D341Med (cell line): Measurements from ENCODE around the gene INF2.

ENCODE experiments used
- DNase-seq: peaks from one replicate; pipeline ENCODE4 v3.0.0; 2012; ENCODE audit warnings: low spot score

INF2 gene

DNA sequence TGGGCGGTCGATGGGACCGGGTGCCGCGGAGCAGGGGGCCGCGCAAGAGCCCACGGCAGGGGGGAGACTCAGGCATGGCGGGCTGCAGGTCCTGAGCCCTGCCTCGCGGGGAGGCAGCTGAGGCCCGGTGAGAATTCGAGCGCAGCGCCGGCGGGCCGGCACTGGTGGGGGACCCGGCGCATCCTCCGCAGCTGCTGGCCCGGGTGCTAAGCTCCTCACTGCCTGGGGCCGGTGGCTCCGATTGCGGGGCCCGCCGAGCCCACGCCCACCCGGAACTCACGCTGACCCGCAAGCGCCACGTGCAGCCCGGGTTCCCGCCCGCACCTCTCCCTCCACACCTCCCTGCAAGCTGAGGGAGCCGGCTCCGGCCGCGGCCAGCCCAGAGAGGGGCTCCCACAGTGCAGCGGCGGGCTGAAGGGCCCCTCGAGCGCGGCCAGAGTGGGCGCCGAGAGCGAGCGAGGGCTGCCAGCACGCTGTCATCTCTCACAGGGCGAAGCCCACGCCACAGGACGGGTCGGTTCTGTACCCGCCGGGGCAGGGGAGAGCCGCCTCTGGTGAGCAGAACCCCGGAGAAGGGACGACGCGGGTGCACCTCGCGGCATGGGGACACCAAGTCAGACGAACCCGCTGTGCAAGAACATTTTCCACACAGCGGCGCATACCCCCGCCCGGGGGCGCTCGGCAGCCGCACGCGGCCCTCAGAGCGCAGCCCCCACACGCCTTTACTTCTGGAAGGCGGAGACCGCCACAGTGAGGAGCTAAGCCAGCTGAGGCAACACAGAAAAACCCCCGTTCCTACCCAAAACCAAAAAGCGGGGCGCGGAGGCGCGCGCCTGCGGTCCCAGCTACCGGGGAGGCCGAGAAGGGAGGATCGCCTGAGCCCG is 62.4 kb downstream of the INF2 start:
- no peak for DNase-seq

DNA sequence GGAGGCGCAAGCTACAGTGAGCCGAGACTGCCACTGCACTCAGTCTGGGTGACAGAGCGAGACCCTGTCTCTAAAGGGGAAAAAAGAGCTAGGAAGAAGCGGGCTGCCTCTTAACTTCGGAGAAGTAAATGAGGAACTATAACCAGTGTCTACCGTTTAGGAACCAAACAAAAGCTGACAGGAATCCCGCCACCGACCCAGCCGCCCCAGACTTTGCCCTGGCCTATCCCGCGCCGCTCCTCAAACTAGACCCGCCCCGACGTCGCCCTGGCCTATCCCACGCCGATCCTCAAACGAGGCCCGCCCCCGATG is 63.0 kb downstream of the INF2 start:
- DNase-seq: peak; percentile 98

DNA sequence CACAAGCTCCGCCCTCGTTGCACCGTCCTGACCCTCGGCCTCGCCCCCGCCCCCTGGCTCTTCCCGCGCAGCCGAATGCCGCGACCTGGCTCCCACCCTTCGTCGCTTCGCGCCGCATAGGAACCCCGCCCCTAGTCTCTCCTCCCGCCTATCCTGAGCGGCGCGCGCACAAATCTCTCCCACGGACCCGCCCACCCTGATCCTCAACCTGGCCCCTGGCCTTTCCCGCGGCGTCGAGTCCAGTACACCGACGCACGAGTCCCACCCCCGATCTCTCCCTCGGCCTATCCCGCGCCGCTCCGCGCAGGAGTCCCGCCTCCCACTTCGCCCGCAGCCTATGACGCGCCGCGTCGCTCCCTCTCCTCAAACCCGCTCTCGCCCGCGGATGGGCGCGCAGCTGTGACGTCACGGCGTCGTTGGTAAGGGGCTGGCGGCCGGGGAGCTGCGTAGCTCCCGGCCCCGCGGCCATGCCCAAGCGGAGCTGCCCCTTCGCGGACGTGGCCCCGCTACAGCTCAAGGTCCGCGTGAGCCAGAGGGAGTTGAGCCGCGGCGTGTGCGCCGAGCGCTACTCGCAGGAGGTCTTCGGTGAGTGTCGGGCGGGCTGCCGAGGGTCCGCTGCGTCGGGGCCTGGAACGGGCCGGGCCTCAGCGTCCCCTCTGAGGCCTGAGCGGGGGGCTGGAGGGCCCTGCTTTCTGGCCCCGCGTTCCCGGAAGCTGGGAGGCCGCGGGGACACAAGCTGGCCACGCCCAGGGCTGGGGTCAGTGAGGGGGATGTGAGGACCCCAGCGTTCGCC is 63.5 kb downstream of the INF2 start, which contains the start of gene SIVA1:
Gene SIVA1 (plus strand): TSS at position 413 of the 793 bp plus-strand sequence. CDS start 55 bp downstream, at position 468.
- DNase-seq: peak; percentile 99

DNA sequence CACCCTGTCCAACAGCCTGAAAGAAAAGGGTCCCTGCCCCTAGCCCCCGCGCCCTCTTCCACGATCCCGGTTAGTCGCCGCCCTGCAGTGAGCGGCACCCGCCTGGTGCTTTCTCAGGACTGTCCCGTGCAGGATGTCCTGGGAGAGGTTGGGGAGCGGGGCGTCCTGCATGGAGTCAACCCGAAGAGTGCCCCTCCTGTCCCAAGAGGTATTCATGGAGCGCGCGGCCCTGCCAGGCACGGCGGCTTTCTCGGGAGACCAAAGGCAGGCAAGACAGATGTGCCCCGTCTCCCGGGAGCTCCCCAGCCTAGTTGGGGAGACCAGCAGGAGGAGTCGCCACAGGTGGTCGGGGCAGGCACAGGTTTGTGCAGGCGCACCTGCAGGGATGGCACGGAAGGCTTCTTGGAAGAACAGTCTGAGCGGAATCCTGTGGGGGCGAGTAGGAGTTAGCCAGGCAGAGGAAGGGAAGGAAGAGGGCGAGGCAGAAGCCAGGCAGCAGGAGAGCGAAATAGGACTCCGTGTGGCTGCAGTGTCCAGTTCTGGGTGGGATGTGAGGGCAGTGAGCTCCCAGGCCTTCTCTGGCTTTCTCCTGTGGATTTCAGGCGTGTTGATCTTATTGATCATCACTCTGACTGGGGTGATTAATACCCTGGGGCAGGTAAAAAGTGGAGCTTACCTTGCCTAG is 64.3 kb downstream of the INF2 start:
- no peak for DNase-seq

DNA sequence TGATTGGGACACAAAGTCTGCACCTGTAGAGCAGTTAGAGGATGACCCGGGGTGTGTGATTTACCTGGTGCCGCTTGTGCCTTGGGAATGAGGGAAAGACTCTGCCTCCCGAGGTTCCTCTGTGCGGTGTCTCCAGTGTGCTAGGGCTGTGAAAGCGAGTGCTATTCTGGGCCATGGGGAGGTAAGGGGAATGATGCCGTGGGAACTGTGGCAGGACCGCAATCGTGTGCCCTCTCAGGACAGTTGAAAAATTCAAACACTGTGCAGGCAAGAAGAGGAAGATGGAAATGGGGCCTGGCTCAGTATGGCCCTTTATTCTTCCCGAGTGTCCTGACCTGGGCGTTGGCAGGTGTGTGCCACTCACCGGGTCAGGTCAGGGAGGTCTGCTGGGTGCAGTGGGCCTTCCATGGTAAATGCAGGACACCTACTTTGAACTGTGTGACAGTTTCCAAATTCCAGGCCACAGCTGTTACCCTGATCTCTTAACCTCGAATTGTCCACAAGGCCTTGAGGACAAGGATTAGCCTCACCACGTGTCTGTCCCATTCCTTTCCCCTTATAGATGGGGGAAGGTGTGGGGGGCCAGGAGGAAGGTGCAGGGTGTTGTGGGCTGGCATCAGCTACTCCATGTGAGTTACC is 64.9 kb downstream of the INF2 start:
- DNase-seq: no peak

DNA sequence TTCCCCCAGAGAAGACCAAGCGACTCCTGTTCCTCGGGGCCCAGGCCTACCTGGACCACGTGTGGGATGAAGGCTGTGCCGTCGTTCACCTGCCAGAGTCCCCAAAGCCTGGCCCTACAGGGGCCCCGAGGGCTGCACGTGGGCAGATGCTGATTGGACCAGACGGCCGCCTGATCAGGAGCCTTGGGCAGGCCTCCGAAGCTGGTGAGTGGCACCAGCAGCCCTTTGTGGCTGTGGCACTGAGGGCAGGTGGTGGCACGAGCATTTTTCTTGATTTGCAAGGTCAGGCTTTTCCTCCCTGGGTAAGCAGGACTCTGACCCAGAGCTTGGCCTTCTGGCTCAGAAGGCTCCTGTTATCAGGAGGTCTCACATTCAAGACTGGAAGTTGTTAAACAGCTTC is 66.2 kb downstream of the INF2 start:
- no peak for DNase-seq

DNA sequence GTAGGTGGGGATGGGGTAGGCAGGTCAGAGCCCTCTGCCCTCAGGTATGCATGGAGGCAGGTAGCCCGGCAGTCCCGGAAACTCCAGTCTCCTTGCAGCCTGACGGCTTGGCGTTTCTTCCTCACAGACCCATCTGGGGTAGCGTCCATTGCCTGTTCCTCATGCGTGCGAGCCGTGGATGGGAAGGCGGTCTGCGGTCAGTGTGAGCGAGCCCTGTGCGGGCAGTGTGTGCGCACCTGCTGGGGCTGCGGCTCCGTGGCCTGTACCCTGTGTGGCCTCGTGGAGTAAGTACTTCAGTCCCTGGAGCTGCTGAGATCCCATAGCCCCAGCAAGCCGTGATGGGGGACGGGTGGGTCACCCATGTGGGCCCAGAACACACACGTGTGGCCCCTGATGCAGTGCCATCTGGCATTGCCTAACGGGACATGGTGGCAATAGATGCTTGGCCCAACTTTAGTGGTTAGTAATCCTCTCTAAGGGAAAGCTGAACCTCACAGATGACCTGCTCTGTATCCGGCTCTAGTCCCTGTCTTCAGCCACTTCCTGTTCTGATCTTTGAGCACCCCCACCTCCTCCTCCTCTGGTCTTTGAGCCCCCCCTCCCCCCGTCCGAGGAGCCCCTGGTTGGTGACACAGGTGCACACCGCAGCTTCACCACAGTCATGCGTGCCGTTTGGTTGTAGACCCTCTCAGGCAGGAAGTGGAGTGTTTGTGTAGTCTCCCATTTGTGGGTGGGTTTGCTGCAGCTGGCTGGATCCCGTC is 67.2 kb downstream of the INF2 start:
- no peak for DNase-seq

DNA sequence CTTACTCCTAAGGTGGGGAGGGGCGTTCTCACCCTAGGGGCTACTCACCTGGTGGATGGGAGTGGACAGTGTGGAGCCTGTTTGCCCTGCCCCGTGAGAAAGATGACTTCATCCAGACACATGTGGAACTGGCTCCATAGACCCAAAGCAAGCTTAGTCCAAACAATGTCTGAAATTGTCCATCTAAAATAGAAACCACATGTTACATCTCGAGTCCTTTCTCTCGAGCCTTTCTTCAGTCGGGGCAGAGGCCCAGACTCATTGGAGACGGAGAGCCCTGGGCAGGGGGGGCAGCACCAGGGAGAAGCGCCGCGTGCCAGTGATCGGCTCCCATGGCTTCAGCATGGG is 67.8 kb downstream of the INF2 start:
- no peak for DNase-seq

DNA sequence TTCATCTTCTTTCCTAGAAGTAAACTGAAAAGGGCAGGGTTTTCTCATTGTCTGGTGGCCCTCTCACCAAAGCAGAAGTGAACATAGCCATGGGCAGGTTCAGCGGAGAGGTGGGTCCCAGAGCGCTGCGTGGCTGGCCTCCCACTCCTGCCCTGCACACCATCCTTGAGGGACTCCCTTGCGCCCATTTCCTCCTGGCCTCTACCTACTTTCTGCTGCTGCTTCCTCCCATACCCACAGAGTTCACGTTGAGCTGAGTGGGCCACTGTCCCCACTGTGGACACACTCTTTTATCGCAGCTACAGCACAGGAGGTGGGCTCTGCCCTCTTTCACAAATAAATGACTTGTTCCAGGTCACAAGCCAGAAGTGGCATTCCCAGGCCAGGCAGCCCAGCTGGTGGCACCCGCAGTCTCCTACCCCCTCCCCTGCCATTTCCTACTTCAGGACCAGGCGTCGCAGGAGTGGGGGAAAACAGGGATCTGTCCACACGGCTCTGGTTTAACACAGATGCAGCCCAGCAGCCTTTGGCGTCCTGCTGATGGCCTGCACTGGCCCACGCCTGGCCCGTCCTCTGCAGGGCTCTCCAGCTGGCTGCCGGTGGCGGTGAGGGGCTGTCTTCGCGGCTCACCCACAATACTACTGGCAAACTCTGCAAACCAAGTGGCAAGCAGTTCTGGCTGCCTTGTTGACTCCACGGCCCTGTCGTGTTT is 68.4 kb downstream of the INF2 start:
- no peak for DNase-seq

DNA sequence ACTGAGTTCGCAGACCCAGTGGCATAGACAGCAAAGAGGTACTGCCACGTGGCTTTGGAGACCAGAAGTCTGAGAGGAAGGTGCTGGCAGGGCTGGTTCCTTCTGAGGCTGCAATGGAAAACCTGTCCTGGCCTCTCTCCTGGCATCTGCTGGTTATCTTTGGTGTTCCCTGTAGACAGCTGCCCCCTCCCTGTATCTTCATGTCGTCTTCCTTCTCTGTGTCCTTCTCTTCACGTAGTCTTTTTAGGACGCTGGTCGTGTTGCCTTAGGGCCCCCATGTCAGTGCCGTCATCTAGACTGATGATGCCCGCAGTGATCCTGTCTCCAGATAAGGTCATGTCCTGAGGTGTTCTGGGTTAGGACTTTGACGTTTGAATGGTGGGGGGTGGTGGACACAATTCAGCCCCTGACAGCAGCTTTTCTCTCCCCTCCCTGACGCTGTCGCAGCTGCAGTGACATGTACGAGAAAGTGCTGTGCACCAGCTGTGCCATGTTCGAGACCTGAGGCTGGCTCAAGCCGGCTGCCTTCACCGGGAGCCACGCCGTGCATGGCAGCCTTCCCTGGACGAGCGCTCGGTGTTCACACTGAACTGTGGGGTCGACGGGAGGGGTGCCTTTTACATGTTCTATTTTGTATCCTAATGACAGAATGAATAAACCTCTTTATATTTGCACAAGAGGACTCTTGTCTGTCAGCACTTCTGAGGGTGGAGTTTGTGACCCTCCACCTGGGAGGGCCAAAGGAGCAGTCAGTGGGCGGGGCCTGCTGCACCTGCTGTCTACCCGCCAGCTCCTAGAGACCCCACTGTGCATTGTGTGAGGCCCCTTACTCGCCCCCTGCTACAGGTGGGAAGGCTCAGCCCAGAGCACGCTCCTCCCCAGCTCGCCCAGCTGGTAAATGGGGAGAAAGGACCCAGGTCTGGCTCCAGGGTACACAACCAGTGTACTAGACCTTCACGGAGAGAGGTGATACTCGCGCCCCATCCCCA is 69.9 kb downstream of the INF2 start:
- no peak for DNase-seq

DNA sequence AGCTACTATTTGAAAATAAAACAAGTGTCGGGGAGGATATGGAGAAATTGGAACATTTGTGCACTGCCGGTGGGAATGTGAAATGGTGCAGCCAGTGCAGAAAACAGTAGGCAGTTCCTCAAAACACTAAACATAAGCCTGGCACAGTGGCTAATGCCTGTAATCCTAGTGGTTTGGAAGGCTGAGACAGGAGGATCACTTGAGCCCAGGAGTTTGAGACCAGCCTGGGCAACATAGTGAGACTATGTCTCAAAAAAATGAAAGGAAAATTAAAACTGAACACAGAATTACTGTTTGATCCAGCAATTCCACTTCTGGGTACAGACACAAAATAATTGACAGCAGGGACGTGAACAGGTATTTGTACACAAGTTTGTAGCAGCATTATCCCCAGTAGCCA is 76.1 kb downstream of the INF2 start:
- DNase-seq: no peak

DNA sequence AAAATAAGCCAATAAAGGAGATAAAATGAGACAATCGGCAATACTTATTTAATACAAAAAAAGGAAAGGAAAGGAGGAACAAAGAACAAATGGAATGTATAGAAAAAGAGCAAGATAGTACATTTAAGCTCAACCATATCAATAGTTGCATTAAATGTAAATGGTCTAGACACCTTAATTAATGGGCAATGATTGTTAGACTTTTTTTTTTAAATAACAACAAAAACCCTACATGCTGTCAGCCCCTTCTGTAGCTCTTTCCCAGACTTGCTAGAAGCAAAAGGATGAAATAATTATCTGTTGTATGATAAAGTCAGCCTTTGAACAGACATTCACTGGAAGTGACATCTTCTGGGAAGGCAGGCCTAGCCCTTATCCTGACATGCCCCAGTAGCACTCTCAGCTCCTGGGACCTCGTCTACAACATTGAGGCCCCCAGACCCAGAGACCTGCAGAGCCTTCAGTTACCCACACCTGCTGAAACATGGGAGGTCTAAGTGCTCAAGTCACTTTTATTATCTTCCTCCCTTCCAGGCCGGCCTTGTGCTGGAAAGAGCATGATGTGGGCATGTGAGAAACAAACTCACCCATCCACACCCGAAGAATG is 76.9 kb downstream of the INF2 start:
- no peak for DNase-seq

DNA sequence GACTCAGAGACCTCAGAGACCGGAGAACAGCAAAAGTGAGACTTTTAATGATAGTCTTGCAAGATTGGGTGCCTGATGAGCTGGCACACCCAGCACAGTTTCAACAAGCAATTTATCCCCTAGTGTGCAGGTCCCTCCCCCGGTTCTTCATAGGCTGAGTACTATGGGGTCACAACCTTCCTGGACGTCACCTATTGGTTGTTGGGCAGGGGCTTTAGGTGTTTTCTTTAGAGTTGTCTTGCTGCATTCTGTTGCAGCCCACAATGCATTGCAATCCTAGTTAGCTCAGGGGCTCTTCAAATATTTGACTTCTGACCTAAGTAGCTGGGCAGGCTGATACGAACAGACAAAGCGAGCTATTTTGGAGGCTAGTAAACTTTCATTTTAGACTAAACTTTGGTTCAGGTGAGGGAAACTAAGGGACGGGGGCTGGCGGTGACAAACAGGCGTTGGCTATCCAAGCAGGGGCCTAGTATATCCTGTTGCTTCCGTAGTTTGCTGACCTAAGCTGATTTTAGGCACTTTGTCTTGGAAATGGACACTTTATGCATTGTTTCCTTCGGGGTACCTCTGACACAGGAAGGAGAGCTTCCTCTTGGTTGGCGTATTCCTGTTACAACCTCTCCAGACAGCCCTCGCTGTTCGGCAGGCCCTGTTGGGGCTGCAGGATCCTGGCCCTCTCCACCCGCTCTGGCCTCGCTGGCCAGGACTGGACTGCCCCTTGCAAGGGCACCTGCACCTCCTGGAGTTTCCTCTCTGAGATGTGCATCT is 77.6 kb downstream of the INF2 start:
- no peak for DNase-seq

DNA sequence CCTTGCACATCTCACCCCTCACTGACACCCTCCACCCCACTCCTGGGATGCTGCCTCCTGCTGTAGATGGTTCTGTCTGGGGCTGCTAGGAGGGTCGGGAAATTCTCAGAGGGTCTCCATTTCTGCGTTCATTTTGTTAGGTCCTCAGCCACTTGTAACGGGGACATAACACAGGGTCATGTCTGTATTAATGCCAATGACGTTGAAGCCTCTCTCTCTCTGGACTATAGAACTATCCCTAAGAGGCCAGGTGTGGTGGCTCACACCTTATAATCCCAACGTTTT is 78.2 kb downstream of the INF2 start:
- no peak for DNase-seq

DNA sequence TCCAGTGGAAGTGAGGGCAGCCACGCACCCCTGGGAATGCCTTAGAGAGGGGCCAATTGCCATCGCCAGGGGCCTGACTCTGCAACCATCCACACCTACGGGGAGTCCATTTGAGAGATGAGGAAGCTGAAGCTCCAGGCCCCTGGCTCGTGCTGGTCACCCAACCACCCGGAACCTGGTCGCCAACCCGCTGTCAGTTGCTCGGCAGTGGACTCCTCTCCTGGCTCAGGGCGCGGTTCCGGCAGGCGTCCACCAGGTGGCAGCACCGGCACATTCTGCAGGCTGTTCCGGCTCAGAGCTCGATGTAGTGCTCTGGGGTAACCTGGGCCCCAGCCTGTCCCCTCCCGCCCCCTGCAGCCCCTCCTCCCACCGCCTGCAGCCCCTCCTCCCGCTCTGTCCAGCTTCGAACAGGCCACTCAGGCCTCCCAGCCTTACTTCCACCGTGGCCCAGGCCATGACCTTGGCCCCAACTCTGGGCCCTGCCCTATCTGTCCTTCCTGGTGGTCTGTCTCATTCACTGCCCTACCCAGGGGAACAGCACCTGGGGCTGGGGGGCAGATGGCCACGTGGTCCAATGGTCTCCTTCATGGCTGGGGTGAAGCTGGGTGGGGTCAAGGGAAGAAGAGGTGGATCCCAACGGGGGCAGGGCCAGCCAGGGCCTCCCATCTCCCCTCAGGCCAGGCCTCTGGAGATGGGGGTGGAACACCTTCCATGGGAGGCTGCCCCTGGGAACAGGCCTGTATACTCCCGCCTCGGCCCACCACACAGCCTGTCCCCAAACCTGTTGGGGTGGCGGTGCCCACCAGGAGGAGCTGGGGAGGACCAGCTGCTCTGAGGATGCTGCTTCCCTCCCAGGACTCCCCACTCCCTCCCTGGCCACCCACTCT is 79.3 kb downstream of the INF2 start:
- peak; percentile 93 for DNase-seq

DNA sequence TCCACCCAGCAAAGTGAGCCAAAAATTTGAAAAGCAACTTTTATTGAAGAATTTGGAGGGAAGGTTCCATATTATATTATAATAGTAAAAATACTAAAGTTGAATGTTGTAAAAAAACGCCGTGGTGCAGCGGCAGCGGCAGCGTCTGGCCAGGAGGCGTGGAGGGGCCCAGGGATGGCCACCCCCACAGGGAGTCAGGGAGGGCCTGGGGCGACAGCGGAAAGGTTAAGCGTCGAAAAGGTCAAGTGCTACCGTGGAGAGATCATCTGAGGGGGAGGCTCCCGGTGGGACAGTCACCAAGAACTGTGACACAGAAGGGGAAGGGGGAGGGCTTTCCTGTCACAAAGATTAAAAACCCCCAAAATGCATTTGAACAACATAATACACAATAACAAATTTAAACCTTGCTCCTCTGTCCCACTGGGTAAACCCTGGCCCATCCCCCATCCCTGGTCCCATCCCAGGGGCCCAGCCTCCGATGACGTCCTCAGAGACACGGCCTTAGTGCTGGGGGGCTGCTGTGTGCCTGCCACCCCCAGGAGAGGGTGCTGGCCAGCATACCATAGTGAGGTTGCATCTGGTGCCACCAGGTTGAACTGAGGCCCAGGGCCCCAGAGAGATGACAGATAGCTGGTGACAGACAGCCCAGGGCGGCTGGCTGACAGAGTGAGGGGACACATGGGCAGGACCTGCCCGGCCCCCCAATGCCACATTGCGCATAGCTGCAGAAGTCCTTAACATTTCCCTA is 80.1 kb downstream of the INF2 start:
- no peak for DNase-seq

DNA sequence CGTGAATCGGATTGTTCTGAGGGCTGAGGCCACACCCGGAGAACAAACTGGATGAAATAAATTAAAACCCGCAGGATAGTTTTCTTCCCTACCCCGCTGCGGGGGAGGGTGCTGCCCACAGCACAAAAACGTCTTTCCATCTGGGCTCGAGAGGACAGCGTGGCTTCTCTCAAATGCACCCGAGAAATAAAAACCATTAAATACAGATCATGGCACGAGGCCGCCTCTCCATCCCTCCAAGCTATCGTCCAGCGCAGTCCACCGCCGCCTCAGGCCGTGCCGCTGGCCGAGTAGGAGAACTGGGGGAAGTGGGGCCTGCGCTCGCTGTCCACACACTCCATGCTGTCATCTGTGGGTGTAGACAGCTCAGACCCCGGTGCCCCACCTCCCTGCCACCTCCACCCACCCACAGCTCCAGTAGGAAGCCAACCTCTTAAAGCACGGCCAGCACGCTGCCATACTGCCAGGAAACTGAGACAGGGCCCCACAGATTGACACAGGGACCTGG is 80.7 kb downstream of the INF2 start:
- DNase-seq: no peak
